Measurements from ENCODE around the gene FNIP1.

- TF ChIP-seq, protein P1, sequence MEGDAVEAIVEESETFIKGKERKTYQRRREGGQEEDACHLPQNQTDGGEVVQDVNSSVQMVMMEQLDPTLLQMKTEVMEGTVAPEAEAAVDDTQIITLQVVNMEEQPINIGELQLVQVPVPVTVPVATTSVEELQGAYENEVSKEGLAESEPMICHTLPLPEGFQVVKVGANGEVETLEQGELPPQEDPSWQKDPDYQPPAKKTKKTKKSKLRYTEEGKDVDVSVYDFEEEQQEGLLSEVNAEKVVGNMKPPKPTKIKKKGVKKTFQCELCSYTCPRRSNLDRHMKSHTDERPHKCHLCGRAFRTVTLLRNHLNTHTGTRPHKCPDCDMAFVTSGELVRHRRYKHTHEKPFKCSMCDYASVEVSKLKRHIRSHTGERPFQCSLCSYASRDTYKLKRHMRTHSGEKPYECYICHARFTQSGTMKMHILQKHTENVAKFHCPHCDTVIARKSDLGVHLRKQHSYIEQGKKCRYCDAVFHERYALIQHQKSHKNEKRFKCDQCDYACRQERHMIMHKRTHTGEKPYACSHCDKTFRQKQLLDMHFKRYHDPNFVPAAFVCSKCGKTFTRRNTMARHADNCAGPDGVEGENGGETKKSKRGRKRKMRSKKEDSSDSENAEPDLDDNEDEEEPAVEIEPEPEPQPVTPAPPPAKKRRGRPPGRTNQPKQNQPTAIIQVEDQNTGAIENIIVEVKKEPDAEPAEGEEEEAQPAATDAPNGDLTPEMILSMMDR (IDR thresholded peaks at IDR 0.05), result no peak
- TF ChIP-seq POLR2A (IDR thresholded peaks at IDR 0.05), result no peak
- TF ChIP-seq POLR2AphosphoS5 (IDR thresholded peaks at IDR 0.05), result no peak
- no peak for TF ChIP-seq EP300 (IDR thresholded peaks at IDR 0.05; ENCODE audit: low read depth)
Measured at GRCh38 chr5:131684595-131684994, 112.2 kb downstream of the FNIP1 start.

All from transverse colon (tissue), 4 donors.